Spleen (tissue), 11 donors: ENCODE results near the gene C9orf78. TPM values are rescaled to one million over a fixed set of nuclear protein-coding genes. Genes with fewer than 3 reads are reported as not detected.

Source experiments
- DNase-seq: peaks from one replicate; pipeline ENCODE4 v3.0.0-alpha.2; 2020
- H3K27ac ChIP-seq, 8 donors: fragments of 200-600 bp; sonication (generic) in 7 of 8; 1 replicate in 4 of 8; 2 replicates in 4 of 8; pipeline versions ENCODE4 v1.5.0 to v1.8.0; 2016 to 2021; ENCODE audit warnings: inconsistent platforms in 4 of 8, mild to moderate bottlenecking in 4 of 8, moderate library complexity in 1 of 8
- H3K27me3 ChIP-seq, 7 donors: fragments of 200-600 bp; sonication (generic) in 6 of 7; replicated peaks in 1 of 7; 1 replicate in 4 of 7; 2 replicates in 3 of 7; pipeline versions ENCODE4 v1.5.0 to v1.8.0; 2016 to 2021; ENCODE audit warnings: inconsistent platforms in 3 of 7, mild to moderate bottlenecking in 1 of 7
- H3K36me3 ChIP-seq, 6 donors: fragments of 200-600 bp; sonication (generic) in 5 of 6; 1 replicate in 4 of 6; 2 replicates in 2 of 6; pipeline versions ENCODE4 v1.5.0 to v1.8.0; 2016 to 2021; ENCODE audit warnings: inconsistent platforms in 2 of 6
- H3K4me1 ChIP-seq, 6 donors: fragments of 200-600 bp; sonication (generic) in 5 of 6; 1 replicate in 3 of 6; 2 replicates in 3 of 6; pipeline versions ENCODE4 v1.5.0 to v1.8.0; 2016 to 2021; ENCODE audit warnings: inconsistent platforms in 3 of 6
- H3K4me3 ChIP-seq, 8 donors: fragments of 200-600 bp; sonication (generic) in 7 of 8; 1 replicate in 4 of 8; 2 replicates in 4 of 8; pipeline versions ENCODE4 v1.5.0 to v1.8.0; 2016 to 2021; ENCODE audit warnings: inconsistent platforms in 4 of 8, mild to moderate bottlenecking in 4 of 8, moderate library complexity in 2 of 8
- H3K9me3 ChIP-seq, 8 donors: fragments of 200-600 bp; sonication (generic) in 7 of 8; 1 replicate in 4 of 8; 2 replicates in 4 of 8; pipeline versions ENCODE4 v1.5.0 to v1.8.0; 2016 to 2021; ENCODE audit warnings: inconsistent platforms in 4 of 8
- CTCF ChIP-seq, 11 experiments: fragments of 200-600 bp in 7 of 11; fragments of 450-650 bp in 4 of 11; sonication (generic) in 4 of 11; IDR thresholded peaks in 8 of 11; conservative IDR thresholded peaks in 3 of 11; 1 replicate in 7 of 11; 2 replicates in 4 of 11; pipeline versions ENCODE4 v1.4.0 to v1.8.0; 2016 to 2021; ENCODE audit warnings: antibody characterized with exemption in 11 of 11, inconsistent platforms in 4 of 11, mild to moderate bottlenecking in 1 of 11
- POLR2A ChIP-seq, 3 donors: fragments of 450-650 bp; IDR thresholded peaks; one replicate each; pipeline ENCODE4 v1.5.1; 2017; ENCODE audit warnings: antibody characterized with exemption in 3 of 3, mild to moderate bottlenecking in 1 of 3
- POLR2AphosphoS5 ChIP-seq, 3 donors: sonication (generic); formaldehyde crosslinking; IDR thresholded peaks; one replicate each; pipeline ENCODE4 v1.5.1; 2017; ENCODE audit warnings: antibody characterized with exemption in 3 of 3
- WGBS, 5 donors: extraction: QIAGEN DNeasy Blood & Tissue Kit in 3 of 5; methylation state at CpG; one replicate each; pipeline versions ENCODE4 v1.1.5 to v1.1.7; 2013 to 2018; 5-methylcytosine and 5-hydroxymethylcytosine counted together
- intact Hi-C: fragments of 100-400 bp; cut with DNase I; formaldehyde crosslinking; loops from one replicate; pipeline ENCODE4 v1.15.0; 2023; ENCODE audit warnings: low total_unique reads
- polyA plus RNA-seq, 3 donors: library from polyadenylated mRNA; stranded (reverse); fragments of 200-250 nt; gene quantifications; one replicate each; pipeline ENCODE4 v1.2.1, GENCODE V29; 2013
- total RNA-seq, 7 donors: library from RNA; depleted of rRNA in 3 of 7; stranded (reverse); fragments of >200 nt in 3 of 7; fragmentation: NEBNext Ultra II Directional in 4 of 7; extraction: Animal tissue kit (Norgen Biotek cat#: 25700) in 4 of 7; gene quantifications; one replicate each; pipeline versions ENCODE4 v1.1.0 to v1.2.1, GENCODE V29; 2016 to 2021
- donor health status: healthy with polysubstance abuse.
- donor health status: DM: no; HTN: no; CAD: no; lungs with moderate emphysema.
- donor health status: DM: no; HTN: no; CAD: no.
- donor health status: Bipolar disorder and iron deficiency.
- donor health status: healthy.
- donor health status: DM: no; HTN: no; CAD: no.
- donor health status: DM: yes; HTN: yes; CAD: no.

Gene C9orf78
- total and polyA plus RNA-seq, 10 donors = 35.6 to 105 (median 48.7) TPM

GRCh38 chr9:129880654-129881546 is 45.8 kb upstream of the C9orf78 start:
- H3K27me3 ChIP-seq = no peaks in the 10 kb centered on the region
- TF ChIP-seq POLR2A (IDR thresholded peaks at IDR 0.05) (no peak), POLR2AphosphoS5 (IDR thresholded peaks at IDR 0.05) (no peak), CTCF (IDR thresholded peaks at IDR 0.05 in 8 of 11, conservative IDR thresholded peaks at IDR 0.05 in 3 of 11) (no peak)
- DNase-seq = peak; percentile 76
- peaks cover 20 to 44% (median 30%) of the 10 kb centered on the region in 6 donors for H3K4me1 ChIP-seq
- peaks cover 0 to 42% (median 3%) of the 10 kb centered on the region in 6 donors for H3K36me3 ChIP-seq
- no peaks in the 10 kb centered on the region for H3K9me3 ChIP-seq
- H3K27ac ChIP-seq = peak overlapping the region in 1 of 8 donors; percentile 21
- intact Hi-C loops = loop anchor here (10.0 kb wide), 1 partner anchor 84 kb away; no protein-coding TSS in a partner anchor
- no peak overlapping the region for H3K4me3 ChIP-seq
- WGBS, 5 donors = 86 to 92% (median 89%) methylated on average over 22 to 28 of the region's 28 CpGs

GRCh38 chr9:129879991-129880653 is 45.0 kb upstream of the C9orf78 start:
- no peak overlapping the region for H3K27ac ChIP-seq
- TF ChIP-seq CTCF (IDR thresholded peaks at IDR 0.05 in 8 of 11, conservative IDR thresholded peaks at IDR 0.05 in 3 of 11) = no peak
- no peak for TF ChIP-seq POLR2A (IDR thresholded peaks at IDR 0.05)
- no peak for TF ChIP-seq POLR2AphosphoS5 (IDR thresholded peaks at IDR 0.05)
- 92 to 95% (median 94%) methylated on average over 29 to 31 of the region's 31 CpGs for WGBS, 5 donors
- intact Hi-C loops = loop anchor here (10.0 kb wide), 1 partner anchor 85 kb away; no protein-coding TSS in a partner anchor
- no peaks in the 10 kb centered on the region for H3K9me3 ChIP-seq
- DNase-seq = peak; percentile 77
- H3K36me3 ChIP-seq = peaks cover 0 to 50% (median 7%) of the 10 kb centered on the region in 6 donors
- no peak overlapping the region for H3K4me3 ChIP-seq
- peaks cover 13 to 36% (median 22%) of the 10 kb centered on the region in 6 donors for H3K4me1 ChIP-seq
- H3K27me3 ChIP-seq = no peaks in the 10 kb centered on the region

GRCh38 chr9:129879103-129879699 is 44.1 kb upstream of the C9orf78 start:
- Histone ChIP-seq H3K36me3 (peaks cover 0 to 59% (median 11%) of the 10 kb centered on the region in 6 donors), H3K9me3 (no peaks in the 10 kb centered on the region), H3K27ac (no peak overlapping the region), H3K4me1 (peaks cover 6 to 27% (median 13%) of the 10 kb centered on the region in 6 donors), H3K4me3 (no peak overlapping the region), H3K27me3 (no peaks in the 10 kb centered on the region)
- TF ChIP-seq CTCF (IDR thresholded peaks at IDR 0.05 in 8 of 11, conservative IDR thresholded peaks at IDR 0.05 in 3 of 11) (no peak), POLR2A (IDR thresholded peaks at IDR 0.05) (no peak), POLR2AphosphoS5 (IDR thresholded peaks at IDR 0.05) (peak in 1 of 3 donors; percentile 32)
- DNase-seq = no peak
- WGBS, 5 donors = 71 to 80% (median 75%) methylated on average over 12 to 17 of the region's 17 CpGs; no CpG with 5 or more reads in 1 of the 5 donors
- intact Hi-C loops = no loop called here
